HG03565 (cell line): ENCODE data around the gene ZNF485.
"Not testable (repeated sequence)": the region's sequence is repeated elsewhere in the genome, so short reads cannot be mapped to it uniquely, and the experiment has no call there.

ENCODE experiments used
- ATAC-seq: cut with Tn5 transposase; IDR thresholded peaks from one replicate; pipeline ENCODE4 v1.9.1; 2021; ENCODE audit warnings: mild to moderate bottlenecking, moderate library complexity; ENCODE audit not compliant: unreplicated experiment

Gene ZNF485

GRCh38 chr10:43606323-43607198 is at the start of gene ZNF485:
Gene ZNF485, plus strand, starts transcription at chr10:43606438. Its CDS starts 613 bp downstream, at chr10:43607051.
- peak; percentile 97 for ATAC-seq

GRCh38 chr10:43557214-43557613 is 49.0 kb upstream of the ZNF485 start:
- ATAC-seq, result no peak

GRCh38 chr10:43569681-43570080 is 36.6 kb upstream of the ZNF485 start:
- no peak for ATAC-seq

- ATAC-seq, result no peak
Observed at GRCh38 chr10:43570971-43571370, 35.3 kb upstream of the ZNF485 start.

- no peak for ATAC-seq
Observed at GRCh38 chr10:43573250-43574000, 32.8 kb upstream of the ZNF485 start.

- ATAC-seq, result peak; percentile 89
Observed at GRCh38 chr10:43574001-43574892, 32.0 kb upstream of the ZNF485 start, which contains the start of gene ZNF239. Gene ZNF239, minus strand, starts transcription at chr10:43574616. Its CDS starts 16,537 bp downstream, at chr10:43558079.

GRCh38 chr10:43574906-43575305 is 31.3 kb upstream of the ZNF485 start:
- no peak for ATAC-seq

- no peak for ATAC-seq
Observed at GRCh38 chr10:43576062-43576461, 30.2 kb upstream of the ZNF485 start.

GRCh38 chr10:43576580-43576979 is 29.7 kb upstream of the ZNF485 start:
- no peak for ATAC-seq

GRCh38 chr10:43584051-43584450 is 22.2 kb upstream of the ZNF485 start:
- no peak for ATAC-seq

GRCh38 chr10:43585046-43585445 is 21.2 kb upstream of the ZNF485 start:
- no peak for ATAC-seq

- ATAC-seq, result no peak
Observed at GRCh38 chr10:43585981-43586729, 20.1 kb upstream of the ZNF485 start.

- ATAC-seq, result not testable (repeated sequence)
Observed at GRCh38 chr10:43586730-43587115, 19.5 kb upstream of the ZNF485 start.

GRCh38 chr10:43591303-43591904 is 14.8 kb upstream of the ZNF485 start:
- ATAC-seq, result no peak

GRCh38 chr10:43594944-43595589 is 11.2 kb upstream of the ZNF485 start:
- ATAC-seq, result peak; percentile 92

GRCh38 chr10:43595739-43596298 is 10.4 kb upstream of the ZNF485 start:
- ATAC-seq, result peak; percentile 45

GRCh38 chr10:43596546-43596945 is 9.7 kb upstream of the ZNF485 start:
- ATAC-seq, result no peak

GRCh38 chr10:43598446-43598845 is 7.8 kb upstream of the ZNF485 start:
- no peak for ATAC-seq

GRCh38 chr10:43599333-43599732 is 6.9 kb upstream of the ZNF485 start:
- ATAC-seq, result no peak
